GM06990 (cell line): ENCODE data around the gene CPXM1.
"Not testable (repeated sequence)": the region's sequence is repeated elsewhere in the genome, so short reads cannot be mapped to it uniquely, and the experiment has no call there.

Experiments used
- DNase-seq: peaks from one replicate; pipeline ENCODE4 v3.0.0-alpha.2; 2011; ENCODE audit not compliant: insufficient read length; ENCODE audit errors: extremely low read depth
- H3K27me3 ChIP-seq: replicated peaks from 2 replicates; pipeline ENCODE4 v1.6.0; 2011; ENCODE audit warnings: low read length; ENCODE audit not compliant: control insufficient read depth, insufficient read depth
- H3K36me3 ChIP-seq: 2 replicates; pipeline ENCODE4 v1.5.1; 2011; ENCODE audit warnings: low read length; ENCODE audit not compliant: control insufficient read depth, insufficient read depth
- H3K4me3 ChIP-seq: replicated peaks from 2 replicates; pipeline ENCODE4 v1.5.1; 2011; ENCODE audit warnings: low read depth, mild to moderate bottlenecking, control low read depth, low read length
- TF ChIP-seq, protein P1 (sequence below): IDR thresholded peaks from 2 replicates; pipeline ENCODE4 v1.5.1; 2011; ENCODE audit warnings: low read length, control low read depth, mild to moderate bottlenecking, inconsistent platforms; ENCODE audit not compliant: insufficient read depth, poor library complexity, severe bottlenecking

Gene CPXM1

DNA sequence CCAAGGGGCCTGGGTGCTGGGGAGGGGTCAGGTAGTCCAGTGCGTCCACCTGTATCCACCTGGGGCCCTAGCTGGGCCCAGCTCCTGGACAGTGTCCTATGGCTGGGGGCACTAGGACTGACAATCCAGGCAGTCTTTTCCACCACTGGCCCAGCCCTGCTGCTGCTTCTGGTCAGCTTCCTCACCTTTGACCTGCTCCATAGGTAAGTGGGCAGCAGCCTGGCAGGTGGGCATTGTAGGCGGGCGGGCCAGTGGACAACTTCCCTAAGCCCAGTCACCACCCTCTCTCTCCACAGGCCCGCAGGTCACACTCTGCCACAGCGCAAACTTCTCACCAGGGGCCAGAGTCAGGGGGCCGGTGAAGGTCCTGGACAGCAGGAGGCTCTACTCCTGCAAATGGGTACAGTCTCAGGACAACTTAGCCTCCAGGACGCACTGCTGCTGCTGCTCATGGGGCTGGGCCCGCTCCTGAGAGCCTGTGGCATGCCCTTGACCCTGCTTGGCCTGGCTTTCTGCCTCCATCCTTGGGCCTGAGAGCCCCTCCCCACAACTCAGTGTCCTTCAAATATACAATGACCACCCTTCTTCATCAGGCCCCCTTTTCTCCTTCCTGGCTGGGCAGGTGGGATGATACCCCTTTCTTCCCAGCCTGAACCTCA is 14.9 kb upstream of the CPXM1 start:
- TF ChIP-seq, protein P1, sequence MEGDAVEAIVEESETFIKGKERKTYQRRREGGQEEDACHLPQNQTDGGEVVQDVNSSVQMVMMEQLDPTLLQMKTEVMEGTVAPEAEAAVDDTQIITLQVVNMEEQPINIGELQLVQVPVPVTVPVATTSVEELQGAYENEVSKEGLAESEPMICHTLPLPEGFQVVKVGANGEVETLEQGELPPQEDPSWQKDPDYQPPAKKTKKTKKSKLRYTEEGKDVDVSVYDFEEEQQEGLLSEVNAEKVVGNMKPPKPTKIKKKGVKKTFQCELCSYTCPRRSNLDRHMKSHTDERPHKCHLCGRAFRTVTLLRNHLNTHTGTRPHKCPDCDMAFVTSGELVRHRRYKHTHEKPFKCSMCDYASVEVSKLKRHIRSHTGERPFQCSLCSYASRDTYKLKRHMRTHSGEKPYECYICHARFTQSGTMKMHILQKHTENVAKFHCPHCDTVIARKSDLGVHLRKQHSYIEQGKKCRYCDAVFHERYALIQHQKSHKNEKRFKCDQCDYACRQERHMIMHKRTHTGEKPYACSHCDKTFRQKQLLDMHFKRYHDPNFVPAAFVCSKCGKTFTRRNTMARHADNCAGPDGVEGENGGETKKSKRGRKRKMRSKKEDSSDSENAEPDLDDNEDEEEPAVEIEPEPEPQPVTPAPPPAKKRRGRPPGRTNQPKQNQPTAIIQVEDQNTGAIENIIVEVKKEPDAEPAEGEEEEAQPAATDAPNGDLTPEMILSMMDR: no peak
- DNase-seq: no peak
- no peaks in the 10 kb centered on the region for H3K36me3 ChIP-seq
- H3K4me3 ChIP-seq: no peak overlapping the region
- no peaks in the 10 kb centered on the region for H3K27me3 ChIP-seq

DNA sequence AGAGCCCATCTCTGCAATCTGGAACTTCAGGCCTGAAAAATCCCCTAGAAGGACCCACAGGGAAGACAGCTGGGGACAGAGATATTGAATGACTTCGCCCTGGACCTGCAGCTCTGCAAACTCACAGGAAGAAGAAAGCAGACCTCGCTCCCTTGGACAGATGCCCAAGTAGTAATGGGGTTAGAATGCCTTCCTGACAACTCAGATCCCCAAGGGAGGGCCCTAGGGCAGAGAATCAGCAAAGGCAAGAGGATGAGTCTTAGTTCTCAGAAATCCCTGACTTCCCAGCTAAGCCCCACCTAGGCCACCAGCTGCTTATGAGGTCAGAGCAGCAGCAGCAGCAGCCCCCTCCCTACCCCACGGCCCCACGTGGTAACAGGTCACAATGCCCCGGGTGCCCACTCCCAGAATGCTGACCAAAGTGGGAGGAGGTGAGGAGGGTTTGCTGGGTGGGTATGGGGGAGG is 14.2 kb upstream of the CPXM1 start, which contains the start of gene C20orf141:
TSS of gene C20orf141 (plus strand) at position 401 of the 465 bp plus-strand sequence. CDS start 198 bp downstream, outside the sequence.
- Histone ChIP-seq H3K4me3 (no peak within 1 kb of the TSS), H3K36me3 (no peaks in the 10 kb centered on the region), H3K27me3 (no peaks in the 10 kb centered on the region; the same call in 1 of the 2 replicates)
- DNase-seq: no peak
- TF ChIP-seq, protein P1: no peak

DNA sequence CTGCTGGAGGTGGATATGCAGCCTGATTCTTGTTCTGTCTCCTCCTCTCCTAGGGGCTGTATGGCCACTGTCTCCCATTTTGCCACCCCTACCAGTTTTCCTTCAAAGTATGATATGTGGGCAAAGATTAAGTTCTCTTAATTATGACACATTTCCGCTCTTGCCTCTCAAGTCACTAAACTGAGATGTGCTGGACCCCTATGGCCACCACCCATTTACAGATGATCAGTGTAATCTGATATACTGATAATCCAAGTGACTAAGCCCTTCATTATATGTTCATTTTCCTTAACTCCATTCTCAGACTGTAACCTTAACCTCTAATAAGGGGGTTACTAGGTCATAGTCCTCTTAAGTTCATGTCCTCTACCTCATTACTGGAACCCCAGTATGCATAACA is 13.6 kb upstream of the CPXM1 start:
- Histone ChIP-seq H3K4me3 (no peak overlapping the region), H3K27me3 (no peaks in the 10 kb centered on the region; the same call in 1 of the 2 replicates), H3K36me3 (no peaks in the 10 kb centered on the region)
- TF ChIP-seq, protein P1: no peak
- no peak for DNase-seq

DNA sequence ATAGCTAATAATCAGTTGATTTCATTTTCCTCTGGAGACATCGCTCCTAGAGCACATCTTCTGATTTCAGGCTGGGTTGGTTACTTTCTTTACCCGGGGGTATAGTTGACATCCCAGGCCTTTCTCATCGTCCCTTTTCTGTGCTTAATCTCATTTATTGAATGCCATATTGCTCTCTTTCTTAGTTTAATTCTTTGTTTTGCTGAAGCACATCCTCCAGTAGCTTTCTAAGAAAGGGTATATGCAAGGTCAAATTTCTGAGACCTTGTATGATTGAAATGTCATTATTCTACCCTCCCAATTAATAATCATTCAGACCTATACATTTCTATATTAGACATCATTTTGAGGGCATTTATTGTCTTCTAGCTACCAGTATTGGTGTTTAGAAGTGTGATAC is 11.8 kb upstream of the CPXM1 start:
- no peak for DNase-seq
- no peak overlapping the region for H3K4me3 ChIP-seq
- no peaks in the 10 kb centered on the region for H3K36me3 ChIP-seq
- TF ChIP-seq, protein P1: no peak
- no peaks in the 10 kb centered on the region; the same call in 1 of the 2 replicates for H3K27me3 ChIP-seq

DNA sequence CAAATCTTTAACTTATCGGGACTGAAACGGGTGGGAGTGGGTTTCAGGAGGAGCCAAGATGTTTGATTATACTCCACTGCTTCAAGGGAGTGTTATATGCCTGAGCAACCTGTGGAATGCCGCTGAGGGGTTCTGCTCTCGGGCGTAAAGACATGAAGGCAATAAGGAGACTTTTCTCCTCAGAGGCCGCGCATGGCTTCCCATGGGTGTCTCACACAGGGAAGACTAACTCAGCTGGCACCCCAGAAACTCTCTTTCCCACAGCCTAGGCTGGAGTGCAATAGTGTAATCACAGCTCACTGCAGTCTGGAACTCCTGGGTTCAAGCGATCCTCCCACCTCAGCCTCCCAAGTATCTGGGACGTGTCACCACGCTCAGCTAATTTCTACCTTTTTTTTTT is 9.3 kb upstream of the CPXM1 start:
- TF ChIP-seq, protein P1: no peak
- no peak for DNase-seq
- Histone ChIP-seq H3K4me3 (no peak overlapping the region), H3K27me3 (no peaks in the 10 kb centered on the region; the same call in 1 of the 2 replicates), H3K36me3 (no peaks in the 10 kb centered on the region)

DNA sequence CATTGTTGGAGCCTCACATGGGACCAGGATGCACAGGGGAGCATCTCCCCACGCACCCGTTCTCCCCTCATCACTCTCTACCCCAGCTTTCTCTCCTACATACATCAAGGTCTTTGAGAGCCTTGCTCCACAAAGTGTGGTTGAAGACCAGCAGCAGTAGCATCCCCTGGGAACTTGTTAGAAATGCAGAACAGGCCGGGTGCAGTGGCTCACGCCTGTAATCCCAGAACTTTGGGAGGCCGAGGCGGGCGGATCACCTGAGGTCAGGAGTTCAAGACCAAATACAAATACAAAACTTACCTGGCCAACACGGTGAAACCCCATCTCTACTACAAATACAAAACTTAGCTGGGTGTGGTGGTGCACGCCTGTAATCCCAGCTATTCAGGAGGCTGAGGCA is 7.5 kb upstream of the CPXM1 start:
- not testable (repeated sequence) for DNase-seq, H3K4me3 ChIP-seq, H3K36me3 ChIP-seq, H3K27me3 ChIP-seq
